Thoracic aorta (tissue), 2 donors: Measurements from ENCODE around the gene SPECC1. TPM values are rescaled to one million over a fixed set of nuclear protein-coding genes. Genes with fewer than 3 reads are reported as not detected.

ENCODE experiments used
- ATAC-seq: fragments of 150-250 bp; one replicate; pipeline ENCODE4 v1.8.0; 2017; ENCODE audit warnings: low read depth; ENCODE audit not compliant: insufficient number of reproducible peaks, low FRiP score
- DNase-seq: peaks from one replicate; pipeline ENCODE4 v3.0.0-alpha.2; 2020; ENCODE audit warnings: low spot score
- H3K27ac ChIP-seq, 2 donors: fragments of 200-600 bp; sonication (generic); 1 replicate in 1 of 2; 2 replicates in 1 of 2; pipeline ENCODE4 v1.5.1; 2016; ENCODE audit warnings: mild to moderate bottlenecking in 2 of 2, moderate library complexity in 2 of 2
- H3K27me3 ChIP-seq: fragments of 200-600 bp; sonication (generic); replicated peaks from 2 replicates; pipeline ENCODE4 v1.6.0; 2016; ENCODE audit warnings: mild to moderate bottlenecking; ENCODE audit not compliant: insufficient read depth
- H3K36me3 ChIP-seq: fragments of 200-600 bp; sonication (generic); one replicate; pipeline ENCODE4 v1.5.1; 2016
- H3K4me1 ChIP-seq, 2 donors: fragments of 200-600 bp; sonication (generic); 1 replicate in 1 of 2; 2 replicates in 1 of 2; pipeline versions ENCODE4 v1.5.1 to v1.6.0; 2016; ENCODE audit warnings: low read depth in 2 of 2, mild to moderate bottlenecking in 1 of 2; ENCODE audit not compliant: control insufficient read depth in 1 of 2
- H3K4me3 ChIP-seq: fragments of 200-600 bp; sonication (generic); 2 replicates; pipeline ENCODE4 v1.5.1; 2016; ENCODE audit warnings: mild to moderate bottlenecking
- H3K9me3 ChIP-seq: fragments of 200-600 bp; sonication (generic); 2 replicates; pipeline ENCODE4 v1.5.1; 2016
- CTCF ChIP-seq: fragments of 200-600 bp; sonication (generic); IDR thresholded peaks from one replicate; pipeline ENCODE4 v1.5.1; 2019; ENCODE audit warnings: antibody characterized with exemption
- total RNA-seq, 2 donors: library from RNA; depleted of rRNA; stranded (reverse); fragments of >200 nt; gene quantifications; one replicate each; pipeline versions ENCODE4 v1.1.0 to v1.2.3, GENCODE V29; 2016

Gene SPECC1
- total RNA-seq, 2 donors from 2014 or later = 89.8 to 91.9 TPM

- peaks cover 32 to 47% of the 10 kb centered on the region in 2 donors for H3K4me1 ChIP-seq
- TF ChIP-seq CTCF = no peak
- no peaks in the 10 kb centered on the region for H3K36me3 ChIP-seq
- ATAC-seq = no peak
- no peaks in the 10 kb centered on the region for H3K27me3 ChIP-seq
- no peak for DNase-seq
- H3K27ac ChIP-seq = peak overlapping the region; percentile 63 to 72
- H3K9me3 ChIP-seq = no peaks in the 10 kb centered on the region
- no peak overlapping the region for H3K4me3 ChIP-seq
Observed at GRCh38 chr17:20205609-20206008, 196.4 kb downstream of the SPECC1 start.

- Histone ChIP-seq H3K4me1 (peaks cover 31 to 47% of the 10 kb centered on the region in 2 donors), H3K36me3 (no peaks in the 10 kb centered on the region), H3K4me3 (no peak overlapping the region), H3K27me3 (no peaks in the 10 kb centered on the region), H3K27ac (peak overlapping the region; percentile 63 to 72), H3K9me3 (no peaks in the 10 kb centered on the region)
- ATAC-seq (peak; percentile 51), DNase-seq (peak; percentile 43)
- no peak for TF ChIP-seq CTCF
Observed at GRCh38 chr17:20206068-20206467, 196.9 kb downstream of the SPECC1 start.

GRCh38 chr17:20206591-20206990, 197.4 kb downstream of the SPECC1 start:
- TF ChIP-seq CTCF = no peak
- ATAC-seq (peak; percentile 64), DNase-seq (no peak)
- Histone ChIP-seq H3K27ac (peak overlapping the region; percentile 47 to 72), H3K36me3 (no peaks in the 10 kb centered on the region), H3K9me3 (no peaks in the 10 kb centered on the region), H3K27me3 (no peaks in the 10 kb centered on the region), H3K4me3 (no peak overlapping the region), H3K4me1 (peaks cover 30 to 47% of the 10 kb centered on the region in 2 donors)

GRCh38 chr17:20207262-20207985, 198.3 kb downstream of the SPECC1 start:
- Histone ChIP-seq H3K27me3 (no peaks in the 10 kb centered on the region), H3K4me3 (no peak overlapping the region), H3K27ac (peak overlapping the region; percentile 29 to 47), H3K9me3 (no peaks in the 10 kb centered on the region), H3K36me3 (no peaks in the 10 kb centered on the region), H3K4me1 (peaks cover 30 to 47% of the 10 kb centered on the region in 2 donors)
- DNase-seq (no peak), ATAC-seq (no peak)
- no peak for TF ChIP-seq CTCF

- TF ChIP-seq CTCF = no peak
- Histone ChIP-seq H3K4me3 (no peak overlapping the region), H3K27me3 (no peaks in the 10 kb centered on the region), H3K4me1 (peaks cover 30 to 47% of the 10 kb centered on the region in 2 donors), H3K36me3 (no peaks in the 10 kb centered on the region), H3K27ac (no peak overlapping the region), H3K9me3 (no peaks in the 10 kb centered on the region)
- DNase-seq (no peak), ATAC-seq (no peak)
Observed at GRCh38 chr17:20208717-20209116, 199.6 kb downstream of the SPECC1 start.
